CD4-positive, alpha-beta T cell treated with Interleukin-17A for 4 hours (primary cell): ENCODE data around the gene AKR7A2.

Experiments used
- DNase-seq: peaks from one replicate; pipeline ENCODE4 v3.0.0-alpha.2; 2020; ENCODE audit warnings: mixed read lengths

The AKR7A2 gene

DNA sequence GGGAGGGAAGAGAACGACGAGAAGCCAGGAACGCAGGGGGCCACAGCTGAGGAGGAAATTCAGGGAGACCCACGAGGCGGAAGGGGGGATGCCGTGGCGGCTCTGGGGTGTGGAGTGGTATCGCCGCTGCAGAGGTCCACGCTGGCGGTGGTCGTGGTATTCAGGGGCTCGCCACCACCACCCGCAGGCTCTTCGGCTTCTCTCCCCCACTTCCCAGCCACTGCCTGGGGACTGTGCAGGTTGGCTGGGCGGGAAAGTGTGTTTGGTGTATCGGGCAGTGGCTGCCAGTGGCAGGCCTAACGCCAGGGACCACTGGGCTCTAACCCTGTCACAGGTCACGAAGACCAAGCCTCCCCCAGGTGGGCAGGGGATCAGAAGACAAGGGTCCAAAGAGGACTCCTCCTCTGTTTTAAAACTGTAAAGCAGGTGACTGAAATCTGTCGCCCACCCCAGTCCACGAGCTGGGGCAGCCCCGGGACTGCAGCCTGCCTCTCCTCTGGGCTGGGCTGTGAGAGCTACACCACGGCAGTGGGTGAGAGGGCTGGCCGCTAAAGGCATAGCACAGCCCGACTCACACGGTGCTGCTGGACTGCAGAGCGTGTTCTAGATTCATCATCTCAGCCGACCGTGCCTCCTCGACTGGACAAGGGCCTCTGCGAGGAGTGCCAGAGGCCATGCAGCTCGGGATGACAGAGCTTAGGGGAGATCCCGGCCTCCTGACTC is 31.1 kb upstream of the AKR7A2 start:
- no peak for DNase-seq

DNA sequence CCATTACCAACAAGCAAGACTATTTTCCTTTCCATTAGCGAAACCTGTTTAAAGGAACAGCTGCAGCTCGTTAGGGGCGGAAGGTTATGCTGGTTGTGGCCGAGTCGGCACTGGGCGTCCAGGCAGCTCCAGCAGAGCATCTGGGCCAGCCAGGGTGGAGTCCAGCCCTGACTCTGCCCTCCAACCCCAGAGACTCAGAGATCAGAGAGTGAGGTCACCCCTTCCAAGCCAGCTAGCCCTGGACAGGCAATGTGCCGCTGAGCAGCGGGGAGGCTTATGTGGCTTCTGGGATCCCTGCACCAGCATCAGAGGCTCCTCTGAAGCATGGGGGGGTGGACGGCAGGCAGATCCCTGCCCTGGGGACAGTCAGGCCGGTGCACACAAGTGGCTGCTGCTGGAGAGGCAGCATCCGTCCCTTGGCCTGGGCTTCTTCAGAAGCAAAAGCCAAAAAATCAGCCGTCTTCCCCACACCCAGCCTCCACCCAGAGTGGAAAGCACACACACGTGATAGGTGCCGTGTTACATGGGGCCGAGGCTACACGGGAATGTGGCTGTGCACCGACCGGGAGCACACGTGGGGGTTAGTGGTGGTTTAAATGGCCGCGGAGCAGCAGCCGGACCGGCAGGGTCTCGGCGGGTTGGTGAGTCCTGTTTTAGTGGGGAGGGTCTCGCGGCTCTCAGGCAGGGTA is 30.3 kb upstream of the AKR7A2 start:
- DNase-seq, result no peak

DNA sequence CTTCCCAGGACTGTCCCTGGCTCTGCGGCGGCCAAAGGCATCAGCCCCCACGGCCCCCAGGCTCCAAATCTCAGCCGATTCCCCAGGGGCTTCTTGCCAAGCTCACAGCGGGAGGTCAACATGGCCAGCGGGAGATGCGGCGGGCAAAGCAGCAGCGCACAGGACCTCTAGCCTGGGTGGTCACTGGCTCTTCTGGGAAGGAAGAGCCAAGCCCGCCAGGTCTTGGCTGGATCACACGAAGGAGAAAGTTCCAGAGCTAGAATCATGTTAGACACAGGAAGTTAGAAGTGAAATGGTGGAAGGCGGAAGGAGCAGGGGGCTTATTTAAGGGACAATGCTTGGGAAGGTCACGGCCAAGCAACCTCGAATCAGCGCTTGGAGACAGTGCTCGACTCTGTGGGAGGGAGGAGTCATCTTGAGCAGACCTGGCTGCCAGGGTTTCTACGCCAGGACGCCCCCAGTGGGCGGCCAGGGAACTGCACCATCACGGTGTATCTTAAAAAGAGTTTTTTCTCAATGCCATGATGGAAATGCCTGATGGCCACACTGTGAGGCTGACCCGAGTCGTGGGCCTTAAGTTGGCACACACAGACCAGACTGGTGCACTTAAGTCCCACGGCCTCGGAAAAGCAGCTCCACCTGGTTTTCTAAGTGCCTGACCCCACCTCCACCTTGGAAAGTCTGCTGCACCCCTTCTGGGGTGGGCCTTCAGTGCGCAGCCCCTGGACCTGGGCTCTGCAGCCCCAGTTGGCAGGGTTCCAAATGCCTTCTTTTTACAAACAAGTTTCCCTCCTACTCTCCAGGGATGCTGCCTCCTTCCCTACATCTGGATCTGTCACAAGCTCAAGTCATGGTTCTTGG is 29.5 kb upstream of the AKR7A2 start:
- DNase-seq, result peak; percentile 80

DNA sequence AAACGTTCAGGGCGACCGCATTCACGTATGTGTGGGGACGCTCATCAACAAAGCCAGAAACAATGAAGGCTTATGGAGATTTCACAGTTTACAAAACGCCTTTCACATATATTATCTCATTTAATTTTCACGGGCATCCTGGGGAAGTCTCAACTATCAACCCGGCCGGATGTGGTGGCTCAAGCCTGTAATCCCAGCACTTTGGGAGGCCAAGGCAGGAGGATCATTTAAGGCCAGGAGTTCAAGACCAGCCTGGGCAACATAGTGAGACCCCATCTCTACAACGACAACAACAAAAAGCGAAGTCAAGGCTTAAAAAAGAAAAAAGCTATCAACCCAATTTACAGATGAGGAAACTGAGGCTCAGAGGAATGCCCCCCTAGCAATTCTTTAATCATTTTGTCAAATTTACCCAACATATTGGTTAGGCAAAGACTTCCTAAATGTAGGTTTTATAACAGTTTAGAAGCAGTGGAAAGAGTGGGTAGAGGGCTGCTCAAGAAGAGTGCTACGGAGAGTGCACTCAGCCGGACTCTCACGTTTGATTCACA is 28.5 kb upstream of the AKR7A2 start:
- no peak for DNase-seq

DNA sequence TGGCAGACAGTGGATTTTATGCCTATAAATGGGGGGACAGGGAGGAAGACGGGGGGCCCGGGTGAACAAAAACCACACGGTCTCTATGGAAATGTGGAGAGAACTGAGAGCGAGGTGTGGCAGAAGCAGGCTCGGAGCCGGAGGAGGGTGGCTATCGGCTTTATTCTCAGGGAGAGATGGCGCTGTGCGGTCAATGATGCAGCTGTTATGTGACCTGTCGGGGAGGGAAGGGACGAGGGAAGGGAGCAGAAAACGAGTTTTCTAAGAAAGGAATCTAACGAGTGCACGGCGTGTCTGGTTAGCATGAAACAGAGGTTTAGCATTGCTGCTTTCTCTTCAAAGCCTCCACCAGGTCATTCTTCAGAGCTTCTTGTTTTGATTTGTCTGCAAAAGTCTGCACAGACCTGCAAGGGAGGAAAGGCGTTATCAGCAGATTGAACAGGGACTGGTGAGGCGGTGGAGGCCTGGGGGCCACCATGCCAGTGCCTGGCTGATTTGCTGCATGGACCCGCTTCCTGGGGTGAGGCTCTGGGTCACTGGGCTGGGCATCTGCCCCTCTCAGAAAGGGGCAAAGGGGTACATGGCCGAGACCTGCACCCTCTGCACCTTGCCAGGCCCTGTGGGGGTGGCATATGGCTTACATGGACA is 27.4 kb upstream of the AKR7A2 start:
- DNase-seq, result no peak

DNA sequence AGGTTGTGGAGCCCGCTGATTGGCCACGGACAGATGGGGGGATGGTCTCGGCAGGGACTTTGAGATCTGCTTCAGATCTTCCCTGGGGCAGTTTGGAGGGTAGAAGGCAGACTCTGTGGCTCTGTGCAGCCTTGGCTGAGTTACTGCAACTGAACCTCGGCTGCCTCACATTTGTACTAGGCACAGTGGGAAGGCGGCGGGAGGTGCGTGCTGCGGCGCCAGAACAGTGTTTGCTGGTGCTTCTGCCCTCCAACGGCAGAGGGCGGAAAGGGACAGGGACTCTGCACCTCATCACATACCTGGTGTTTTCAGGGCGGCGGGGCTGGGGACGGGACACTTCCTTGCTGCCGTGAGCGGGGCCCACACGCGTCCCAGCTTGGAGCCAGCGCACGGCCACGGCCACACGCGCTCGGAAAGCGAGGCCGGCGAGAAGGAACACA is 26.4 kb upstream of the AKR7A2 start:
- no peak for DNase-seq

DNA sequence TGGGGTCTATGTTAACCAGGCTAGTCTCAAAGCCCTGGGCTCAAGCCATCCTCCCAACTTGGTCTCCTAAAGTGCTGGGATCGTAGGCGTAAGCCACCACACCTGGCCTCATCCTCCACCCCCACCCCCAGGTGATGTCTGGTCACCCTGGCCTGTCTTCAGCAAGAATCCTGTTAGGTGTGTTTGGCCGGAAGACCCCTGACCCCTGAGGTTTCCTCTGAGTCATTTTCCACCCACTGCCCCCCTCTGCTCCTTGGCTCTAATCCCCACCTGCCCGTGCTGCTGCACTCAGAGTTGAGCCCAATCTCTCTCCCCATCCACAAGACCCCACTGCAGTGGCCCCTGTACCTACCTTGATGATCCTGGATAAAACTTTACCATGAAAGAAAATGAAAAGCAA is 25.3 kb upstream of the AKR7A2 start:
- DNase-seq, result no peak

DNA sequence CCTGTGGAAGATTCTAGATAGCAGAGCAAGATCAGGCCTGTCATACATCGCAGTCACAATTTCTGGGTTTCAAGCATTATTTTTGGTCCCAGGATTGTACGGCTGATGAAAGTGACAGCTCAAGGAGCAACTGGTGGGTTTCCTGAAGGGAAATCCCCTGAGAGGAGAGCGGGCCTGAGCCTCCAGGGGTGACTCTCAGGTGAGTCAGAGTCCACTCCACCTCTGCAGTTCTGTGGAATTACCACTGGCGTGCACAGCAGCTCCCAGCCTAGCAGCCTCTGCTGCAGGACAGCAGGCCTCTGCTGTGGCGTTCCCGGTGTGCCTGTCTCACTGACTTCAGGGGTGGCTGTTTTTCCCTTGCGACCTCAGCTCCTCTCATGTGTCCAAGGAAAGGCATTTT is 24.6 kb upstream of the AKR7A2 start:
- no peak for DNase-seq

DNA sequence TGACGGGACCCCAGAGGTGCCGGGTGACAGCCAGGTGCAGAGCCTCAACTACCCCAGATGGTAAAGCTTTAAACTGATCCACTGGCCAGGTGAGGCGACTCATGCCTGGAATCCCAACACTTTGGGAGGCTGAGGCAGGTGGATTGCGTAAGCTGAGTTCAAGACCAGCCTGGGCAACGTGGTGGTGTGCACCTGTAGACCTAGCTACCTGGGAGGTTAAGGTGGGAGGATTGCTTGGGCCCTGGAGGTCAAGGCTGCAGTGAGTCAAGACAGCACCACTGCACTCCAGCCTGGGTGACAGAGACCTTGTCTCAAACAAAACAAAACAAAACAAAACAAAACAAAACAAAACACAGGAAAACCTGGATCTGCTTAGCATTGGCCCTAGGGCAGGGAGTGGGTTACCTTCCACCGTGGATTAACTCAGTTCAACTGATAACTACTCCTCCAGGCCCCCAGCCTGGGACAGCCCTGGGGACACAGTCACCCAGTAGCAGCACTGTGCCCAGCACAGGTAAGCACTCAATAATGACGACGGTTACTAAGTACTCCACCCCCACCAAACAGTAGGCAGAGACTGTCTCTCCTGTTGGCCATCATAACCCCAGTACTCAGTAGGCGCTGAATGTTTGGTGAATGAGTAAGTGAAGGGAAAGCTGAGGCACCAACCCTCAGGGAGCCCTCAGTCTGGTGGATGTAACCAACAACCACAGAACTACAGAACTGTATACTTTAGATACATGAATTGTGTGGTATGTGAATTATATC is 21.8 kb upstream of the AKR7A2 start:
- no peak for DNase-seq

DNA sequence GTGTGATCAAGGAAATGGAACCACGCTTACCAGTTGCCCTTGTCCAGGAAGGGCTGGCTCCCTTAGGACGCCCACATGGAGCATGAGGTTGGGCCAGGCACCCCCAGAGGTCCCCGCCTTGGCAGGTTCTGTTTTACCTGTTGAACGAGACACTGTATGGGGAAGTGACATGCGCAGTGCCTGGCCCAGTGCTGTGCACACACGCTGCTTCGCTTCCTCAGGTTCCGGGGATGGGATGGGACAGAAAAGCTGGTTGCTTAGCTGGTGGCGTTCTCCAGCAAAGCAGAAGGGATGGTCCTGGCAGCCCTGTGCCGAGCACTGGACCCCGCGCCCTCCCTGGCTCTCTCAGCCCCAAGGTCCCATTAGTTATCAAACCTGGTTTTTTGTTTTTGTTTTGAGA is 20.9 kb upstream of the AKR7A2 start:
- no peak for DNase-seq

DNA sequence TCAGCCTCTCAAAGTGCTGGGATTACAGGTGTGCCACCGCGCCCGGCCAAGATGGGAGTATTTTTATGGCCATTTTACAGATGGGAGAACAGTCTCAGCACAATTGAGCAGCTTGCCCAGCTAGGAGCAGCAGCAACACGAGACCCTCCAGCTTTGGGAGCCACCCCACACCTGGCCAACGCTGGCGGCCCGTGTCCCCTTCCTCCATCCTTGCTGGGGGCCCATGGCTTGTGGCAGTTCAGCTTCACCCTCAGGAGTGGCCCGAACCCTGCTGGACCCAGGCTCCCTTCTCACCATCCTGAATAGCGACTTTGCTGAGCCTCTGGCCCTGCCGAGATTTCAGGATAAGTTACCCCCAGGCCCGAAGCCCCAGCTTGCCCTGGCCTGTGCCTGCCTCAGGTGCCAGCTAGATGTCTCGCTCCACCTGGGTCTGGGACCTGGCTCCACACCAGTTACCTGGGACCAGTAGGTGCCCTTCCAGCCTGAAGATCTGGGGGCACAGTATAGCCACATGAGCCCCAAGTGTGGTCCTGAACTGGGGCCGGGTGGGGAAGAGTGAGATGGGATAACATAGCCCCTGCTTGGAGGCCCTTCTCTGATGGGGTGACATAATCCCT is 19.4 kb upstream of the AKR7A2 start:
- DNase-seq, result no peak

DNA sequence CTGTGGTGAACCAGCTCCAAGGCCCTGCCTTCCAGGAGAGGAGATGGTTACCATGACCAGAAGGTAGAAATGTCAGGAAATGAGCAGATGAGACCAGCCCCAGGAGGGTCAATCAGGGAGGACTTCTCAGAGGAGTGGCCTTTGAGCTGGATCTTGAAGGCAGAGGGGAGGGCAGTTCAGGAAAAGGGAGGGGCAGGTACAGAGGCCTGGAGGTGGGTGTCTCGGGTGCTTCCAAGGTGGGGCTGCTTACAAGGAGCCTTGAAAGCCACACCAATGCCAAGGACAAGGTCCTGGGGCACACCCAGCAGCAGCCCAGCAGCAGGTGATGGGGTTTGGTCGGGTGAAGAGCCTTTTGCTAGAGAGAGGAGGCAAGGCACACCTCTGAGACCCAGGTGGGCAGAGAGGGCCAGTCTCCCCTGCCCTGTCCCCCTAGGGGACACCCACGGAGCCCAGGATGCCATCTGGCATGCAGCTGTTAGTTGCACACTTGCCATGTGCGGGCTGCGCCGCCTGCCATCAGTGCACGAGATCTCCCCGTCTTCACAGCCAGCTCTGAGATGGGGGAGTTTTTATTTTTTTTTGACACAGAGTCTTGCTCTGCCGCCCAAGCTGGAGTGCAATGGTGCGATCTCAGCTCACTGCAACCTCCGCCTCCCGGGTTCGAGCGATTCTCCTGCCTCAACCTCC is 18.6 kb upstream of the AKR7A2 start:
- DNase-seq, result no peak

DNA sequence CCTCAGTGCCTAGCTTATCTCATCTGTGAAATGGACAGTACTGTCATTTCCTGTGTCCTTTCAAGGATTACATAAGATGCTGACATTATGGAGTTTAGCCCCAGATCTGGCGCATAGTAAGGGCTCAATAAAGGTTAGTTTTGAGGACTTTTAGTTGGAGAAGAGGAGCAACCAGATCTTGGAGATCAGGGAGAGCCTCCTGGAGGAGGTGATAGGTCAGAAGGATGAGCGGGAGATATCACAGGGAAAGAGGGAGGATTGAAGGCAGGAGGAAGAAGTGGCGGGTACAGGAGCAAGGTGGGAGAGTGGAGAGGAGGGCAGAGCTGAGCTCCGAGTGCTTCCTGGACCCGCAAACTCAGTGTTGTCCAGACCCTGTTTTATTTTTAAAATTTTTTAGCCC is 17.7 kb upstream of the AKR7A2 start:
- DNase-seq, result no peak

DNA sequence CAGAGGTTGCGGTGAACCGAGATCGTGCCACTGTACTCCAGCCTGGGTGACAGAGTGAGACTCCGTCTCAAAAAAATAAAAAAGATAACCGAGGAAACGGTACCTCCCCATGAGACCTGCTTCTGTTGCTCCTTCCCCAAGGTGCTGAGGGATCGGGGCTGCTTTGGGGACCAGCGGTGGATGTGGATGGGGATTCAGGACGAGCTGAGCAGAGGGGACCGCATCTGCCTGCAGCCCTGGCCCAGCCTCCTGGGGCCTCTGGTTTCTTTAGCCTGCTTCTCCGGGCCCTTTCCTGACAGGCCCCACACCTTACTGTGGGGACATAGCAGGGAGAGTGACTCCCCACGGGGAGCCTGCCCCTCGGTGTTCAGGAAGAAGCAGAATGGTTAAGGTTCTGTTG is 17.2 kb upstream of the AKR7A2 start:
- DNase-seq, result no peak

DNA sequence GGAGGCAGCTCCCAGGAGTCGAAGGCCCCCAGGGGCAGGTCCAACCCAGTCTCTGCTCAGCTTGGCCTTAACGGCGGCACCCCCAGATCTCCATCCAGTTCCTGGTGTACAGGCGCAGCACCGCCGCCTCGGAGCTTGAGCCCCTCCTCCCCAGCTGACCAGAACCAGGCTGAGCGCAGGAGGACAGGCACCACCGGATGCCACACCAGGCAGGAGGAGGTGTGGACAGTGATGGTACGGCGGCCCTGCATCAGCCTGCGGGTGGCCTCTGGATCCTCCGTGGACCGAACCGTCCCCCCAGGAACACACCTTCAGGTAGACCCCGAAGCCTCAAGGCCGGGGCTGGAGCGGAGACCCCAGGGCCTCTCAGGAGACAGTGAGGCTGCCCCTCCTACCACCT is 16.5 kb upstream of the AKR7A2 start:
- no peak for DNase-seq

DNA sequence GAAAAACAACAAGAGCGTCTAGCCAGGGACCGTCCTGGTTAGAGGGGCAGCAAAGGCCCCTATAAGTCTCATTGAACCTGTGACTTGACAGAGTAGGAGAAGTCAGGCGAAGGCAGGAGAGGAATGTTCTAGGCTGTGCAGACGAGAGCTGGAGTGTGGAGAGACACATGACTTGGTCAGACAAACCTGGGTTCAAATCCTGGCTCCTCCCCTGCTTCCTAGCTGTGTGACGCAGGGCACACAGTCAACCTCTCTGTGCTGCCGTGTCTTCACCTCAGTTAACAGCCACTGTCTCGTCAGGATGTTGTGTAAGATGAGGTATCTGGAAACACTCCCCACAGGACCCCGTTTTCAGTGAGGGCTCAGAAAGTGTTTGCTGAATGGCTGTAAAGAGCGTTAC is 15.8 kb upstream of the AKR7A2 start:
- DNase-seq, result no peak

DNA sequence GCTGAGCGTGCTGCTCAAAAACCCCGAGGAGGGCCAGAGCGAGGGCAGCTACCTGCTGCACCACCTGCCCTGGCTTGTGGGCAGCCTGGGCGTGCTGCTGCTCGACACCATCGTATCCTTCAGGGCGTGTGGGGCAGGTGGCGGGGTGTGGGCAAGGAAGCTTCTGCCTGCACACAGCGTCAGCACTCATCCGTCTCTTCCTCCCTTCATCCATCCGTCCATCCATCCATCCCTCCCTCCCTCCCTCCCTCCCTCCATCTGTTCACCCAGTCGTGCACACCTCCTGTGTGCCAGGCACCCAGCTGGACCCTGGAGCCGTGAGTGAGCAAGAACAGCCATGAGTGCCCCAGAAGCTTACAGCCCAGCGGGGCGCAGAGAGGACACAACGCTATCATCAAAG is 15.4 kb upstream of the AKR7A2 start:
- no peak for DNase-seq

DNA sequence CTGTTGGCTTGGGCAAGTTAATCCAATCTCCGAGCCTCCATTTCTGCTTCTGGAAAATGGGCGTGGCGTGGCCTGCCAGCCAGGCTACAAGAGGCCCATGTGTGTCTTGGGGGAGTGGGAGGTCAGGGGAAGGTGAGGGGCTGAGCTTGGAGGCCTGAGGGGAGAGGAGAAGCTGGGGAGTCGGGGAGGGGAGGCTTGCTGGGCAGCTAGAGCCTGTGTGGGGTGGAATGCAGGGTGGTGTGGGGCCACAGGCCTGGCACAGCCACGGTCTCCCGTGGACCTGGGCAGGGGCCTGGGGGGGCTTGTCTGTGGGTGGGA is 14.8 kb upstream of the AKR7A2 start:
- DNase-seq, result no peak

DNA sequence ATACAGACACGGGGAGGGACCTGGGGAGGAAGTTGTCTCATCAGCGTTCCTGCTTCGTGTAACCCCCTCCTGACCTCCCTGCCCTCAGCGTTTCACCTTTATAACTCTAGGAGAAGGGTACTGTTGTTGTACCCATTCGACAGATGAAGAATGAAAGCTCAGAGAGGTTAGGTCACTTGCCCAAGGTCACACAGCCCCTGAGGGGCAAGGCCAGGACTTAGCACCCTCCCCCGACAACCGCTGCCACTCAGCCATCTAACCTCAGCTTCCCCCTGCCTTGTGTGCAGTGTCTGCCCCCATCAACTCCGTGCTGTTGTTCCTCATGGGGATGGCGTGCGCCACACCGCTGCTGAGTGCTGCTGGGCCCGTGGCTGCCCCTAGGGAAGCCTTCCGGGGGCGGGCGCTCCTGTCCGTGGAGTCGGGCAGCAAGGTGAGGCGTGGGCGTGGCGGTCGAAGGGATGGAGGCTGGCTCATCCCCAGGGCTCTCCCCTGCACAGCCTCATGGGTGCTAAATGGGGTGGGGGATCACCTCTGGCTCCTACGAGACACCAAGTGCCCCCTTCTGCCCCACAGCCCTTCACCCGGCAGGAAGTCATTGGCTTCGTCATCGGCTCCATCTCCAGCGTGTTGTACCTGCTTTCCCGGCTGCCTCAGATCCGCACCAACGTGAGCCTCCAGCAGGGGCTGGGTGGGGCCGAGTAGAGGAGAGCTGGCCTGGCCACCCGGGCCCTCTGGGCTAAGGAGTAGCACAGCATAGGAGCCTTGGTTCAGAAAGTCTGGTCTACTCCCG is 14.2 kb upstream of the AKR7A2 start:
- no peak for DNase-seq

DNA sequence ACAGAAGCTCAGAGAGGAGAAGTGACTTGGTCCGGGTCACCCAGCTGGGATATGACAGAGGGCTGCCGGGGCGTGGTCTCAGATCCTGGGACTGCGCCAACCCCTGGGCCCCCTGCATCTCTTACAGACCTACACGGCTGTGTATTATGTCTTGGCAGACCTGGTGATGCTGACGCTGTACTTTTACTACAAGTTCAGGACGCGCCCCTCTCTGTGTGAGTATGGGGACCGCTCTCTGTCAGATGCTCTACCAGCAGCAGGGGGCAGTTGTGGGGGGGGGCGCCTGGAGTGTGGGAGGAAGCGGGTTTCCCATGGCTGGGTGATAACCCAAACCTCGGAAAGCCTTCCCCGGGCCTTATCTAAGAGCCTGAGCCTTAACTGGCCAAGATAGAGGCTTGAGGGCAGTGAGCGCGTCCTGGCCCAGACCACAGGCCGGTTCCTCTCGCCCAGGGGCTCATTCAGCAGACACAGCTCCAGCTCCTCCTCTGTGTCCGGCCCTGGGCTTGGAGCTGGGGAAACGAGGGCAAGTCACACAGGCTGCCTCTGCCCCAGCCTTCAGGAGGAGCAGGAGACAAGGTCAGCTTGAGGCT is 13.5 kb upstream of the AKR7A2 start:
- no peak for DNase-seq
